ENCODE data around the gene PSMD1.

Gene PSMD1

DNA sequence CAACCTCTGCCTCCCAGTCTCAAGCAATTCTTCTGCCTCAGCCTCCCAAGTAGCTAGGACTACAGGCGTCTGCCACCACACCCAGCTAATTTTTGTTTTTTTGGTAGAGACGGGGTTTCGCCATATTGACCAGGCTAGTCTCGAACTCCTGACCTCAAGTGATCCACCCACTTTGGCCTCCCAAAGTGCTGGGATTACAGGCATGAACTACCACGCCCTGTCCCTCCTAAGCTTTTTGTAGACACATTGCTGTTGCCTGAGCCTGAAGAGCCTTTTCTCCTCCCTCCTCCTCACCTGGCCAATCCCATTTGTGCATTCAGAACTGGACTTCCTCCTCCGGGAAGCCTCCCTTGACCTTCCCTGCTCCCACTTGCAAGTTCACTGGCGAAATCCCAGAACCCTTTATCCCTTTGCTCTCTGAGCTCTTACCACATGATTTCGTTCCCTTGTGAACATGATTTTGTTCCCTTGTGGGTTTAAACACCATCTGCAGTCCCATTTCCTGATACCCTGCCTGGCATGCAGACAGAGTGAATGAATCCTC, 16.8 kb upstream of the PSMD1 start:
- H3K4me3 ChIP-seq (ENCODE audit: low read length) = no peak overlapping the region
- TF ChIP-seq ZNF274 (IDR thresholded peaks at IDR 0.05; ENCODE audit: low read depth, low read length) = no peak

DNA sequence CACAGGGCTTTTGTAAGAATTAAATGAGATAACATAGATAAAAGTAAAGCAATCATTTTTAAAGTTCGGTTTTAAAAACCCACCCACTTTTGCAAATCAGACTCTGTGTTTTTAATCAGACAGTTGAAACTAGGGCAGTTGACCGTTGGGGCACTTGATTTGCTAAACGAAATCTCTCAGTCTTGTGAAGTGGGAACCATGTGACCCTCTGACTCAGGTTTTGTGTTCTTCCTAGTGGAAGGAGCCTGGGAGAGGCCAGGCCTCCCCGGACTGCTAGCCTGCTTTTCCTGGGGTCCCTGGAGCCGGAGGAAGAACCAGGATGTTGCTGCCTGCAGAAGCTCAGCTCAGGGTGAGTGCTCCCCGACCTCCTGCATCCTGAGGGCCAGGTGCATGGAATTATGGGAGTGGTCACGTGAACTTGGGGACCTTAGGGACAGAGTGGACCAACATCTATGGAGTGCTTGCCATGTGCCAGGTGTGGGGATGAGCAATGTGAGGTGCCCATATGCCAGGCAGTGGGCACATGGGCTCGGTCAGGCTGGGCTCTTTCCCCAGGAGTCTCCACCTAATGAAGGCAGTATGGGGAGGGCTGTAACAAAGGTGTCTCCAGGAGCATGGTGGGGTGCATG, 15.5 kb upstream of the PSMD1 start:
- H3K4me3 ChIP-seq (ENCODE audit: low read length) = no peak overlapping the region
- no peak for TF ChIP-seq ZNF274 (IDR thresholded peaks at IDR 0.05; ENCODE audit: low read depth, low read length)

DNA sequence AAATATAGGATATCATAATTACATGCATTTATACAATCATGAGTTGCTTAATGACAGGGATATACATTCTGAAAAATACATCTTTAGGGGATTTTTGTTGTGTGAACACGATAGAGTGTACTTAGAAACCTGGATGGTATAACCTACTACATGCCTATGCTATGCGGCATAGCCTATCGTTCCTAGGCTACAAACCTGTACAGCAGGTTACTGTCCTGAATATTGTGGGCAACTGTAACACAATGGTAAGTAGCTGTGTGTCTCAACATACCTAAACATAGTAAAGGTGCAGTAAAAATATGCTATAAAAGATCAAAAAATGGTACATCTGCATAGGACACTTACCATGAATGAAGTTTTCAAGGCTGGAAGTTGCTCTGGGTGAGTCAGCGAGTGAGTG, 12.9 kb upstream of the PSMD1 start:
- H3K4me3 ChIP-seq (ENCODE audit: low read length) = no peak overlapping the region
- TF ChIP-seq ZNF274 (IDR thresholded peaks at IDR 0.05; ENCODE audit: low read depth, low read length) = no peak

DNA sequence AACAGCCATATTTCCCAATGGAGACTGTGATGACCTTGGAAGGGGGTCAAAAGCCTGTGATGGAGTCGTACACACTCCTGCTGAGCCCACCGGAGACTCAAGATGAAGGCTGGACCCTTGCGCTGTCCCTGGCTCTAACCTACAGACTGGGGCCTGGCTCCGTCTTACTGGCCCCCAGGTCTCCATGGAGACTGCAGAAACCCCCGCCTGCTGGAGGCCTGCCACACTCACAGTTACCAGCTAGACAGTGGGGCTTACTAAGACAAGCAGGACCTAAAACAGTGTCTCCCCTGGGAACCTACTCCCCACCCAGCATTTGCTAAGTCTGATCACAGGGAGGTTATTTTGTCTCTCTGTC, 9.8 kb upstream of the PSMD1 start:
- no peak for TF ChIP-seq ZNF274 (IDR thresholded peaks at IDR 0.05; ENCODE audit: low read depth, low read length)
- H3K4me3 ChIP-seq (ENCODE audit: low read length) = no peak overlapping the region

DNA sequence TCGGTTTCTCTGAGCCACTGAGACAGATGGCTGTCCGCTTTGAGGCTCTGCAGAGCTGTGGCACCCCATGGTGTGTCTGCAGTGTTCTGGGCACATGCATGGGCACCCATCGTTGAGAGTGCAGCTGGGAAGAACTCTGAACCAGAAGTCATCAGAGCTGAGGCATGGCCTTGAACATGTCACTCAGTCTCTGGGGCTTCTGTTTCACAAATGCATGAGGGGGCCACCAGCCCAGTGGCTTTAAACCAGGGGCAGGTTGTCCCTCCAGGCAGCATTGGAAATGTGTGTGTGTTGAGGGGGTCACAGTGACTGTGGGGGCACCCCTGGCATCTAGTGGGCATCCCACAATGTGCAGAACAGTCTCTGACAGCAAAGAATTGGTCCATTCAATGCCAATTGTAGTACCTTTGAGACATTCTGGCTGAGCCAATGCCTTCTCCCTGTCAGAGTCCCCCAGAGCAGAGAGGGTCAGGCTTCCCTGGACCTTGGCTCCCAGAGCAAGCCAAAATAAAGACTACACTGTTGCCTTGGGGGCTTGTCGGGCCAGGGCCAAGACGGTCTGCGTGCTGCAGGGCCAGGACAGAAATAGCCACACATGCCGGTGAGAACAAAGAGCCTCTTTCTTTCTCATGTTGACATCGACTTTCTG, 9.3 kb upstream of the PSMD1 start:
- TF ChIP-seq ZNF274 (IDR thresholded peaks at IDR 0.05; ENCODE audit: low read depth, low read length) = no peak
- H3K4me3 ChIP-seq (ENCODE audit: low read length) = no peak overlapping the region

DNA sequence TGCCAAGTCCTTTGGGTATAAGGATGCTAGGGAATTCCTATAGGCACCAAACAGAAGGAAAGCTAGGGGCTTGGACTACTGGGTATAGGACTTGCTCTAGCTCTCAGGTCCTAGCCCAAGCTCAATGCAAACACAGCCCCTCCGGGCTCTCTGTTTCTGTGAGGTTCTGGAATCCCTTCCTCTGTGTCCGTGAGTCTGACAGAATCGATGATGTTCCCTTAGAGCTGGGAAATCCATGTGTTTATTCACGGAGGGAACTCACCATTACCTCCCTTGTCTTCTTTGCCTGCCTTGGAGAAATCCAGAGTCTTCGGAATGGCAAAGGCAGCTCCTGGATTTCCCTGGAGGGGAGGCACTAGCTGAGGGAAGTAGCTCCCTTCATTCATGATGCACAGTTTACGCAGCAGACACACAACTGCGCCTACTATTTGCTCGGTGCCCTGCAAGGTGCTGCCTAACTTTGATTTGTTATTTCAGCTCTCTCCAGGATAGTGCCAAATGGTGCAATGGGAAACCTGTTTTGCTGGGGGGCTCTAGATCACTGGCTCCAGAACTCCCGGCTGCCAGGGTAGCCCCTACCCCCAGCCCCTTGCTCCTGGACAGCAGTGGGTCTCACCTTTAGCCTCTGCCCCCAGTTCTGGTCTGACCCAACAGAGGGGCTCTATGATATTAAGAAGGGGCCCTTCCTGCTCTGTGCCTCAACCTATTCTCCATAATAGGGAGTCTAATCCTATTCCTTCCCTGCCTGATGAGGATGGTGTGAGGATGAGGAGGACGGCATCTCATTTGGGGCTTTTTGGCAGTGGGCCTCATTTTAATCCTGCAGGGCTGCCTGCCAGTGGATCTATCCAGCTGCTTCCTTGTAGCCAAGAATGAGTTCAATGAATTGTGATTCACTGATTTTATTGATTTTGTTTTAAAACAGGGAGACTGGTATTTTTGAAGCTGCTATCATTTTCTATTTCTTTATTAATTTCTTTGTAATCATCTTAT, 8.4 kb upstream of the PSMD1 start:
- no peak overlapping the region for H3K4me3 ChIP-seq (ENCODE audit: low read length)
- no peak for TF ChIP-seq ZNF274 (IDR thresholded peaks at IDR 0.05; ENCODE audit: low read depth, low read length)

DNA sequence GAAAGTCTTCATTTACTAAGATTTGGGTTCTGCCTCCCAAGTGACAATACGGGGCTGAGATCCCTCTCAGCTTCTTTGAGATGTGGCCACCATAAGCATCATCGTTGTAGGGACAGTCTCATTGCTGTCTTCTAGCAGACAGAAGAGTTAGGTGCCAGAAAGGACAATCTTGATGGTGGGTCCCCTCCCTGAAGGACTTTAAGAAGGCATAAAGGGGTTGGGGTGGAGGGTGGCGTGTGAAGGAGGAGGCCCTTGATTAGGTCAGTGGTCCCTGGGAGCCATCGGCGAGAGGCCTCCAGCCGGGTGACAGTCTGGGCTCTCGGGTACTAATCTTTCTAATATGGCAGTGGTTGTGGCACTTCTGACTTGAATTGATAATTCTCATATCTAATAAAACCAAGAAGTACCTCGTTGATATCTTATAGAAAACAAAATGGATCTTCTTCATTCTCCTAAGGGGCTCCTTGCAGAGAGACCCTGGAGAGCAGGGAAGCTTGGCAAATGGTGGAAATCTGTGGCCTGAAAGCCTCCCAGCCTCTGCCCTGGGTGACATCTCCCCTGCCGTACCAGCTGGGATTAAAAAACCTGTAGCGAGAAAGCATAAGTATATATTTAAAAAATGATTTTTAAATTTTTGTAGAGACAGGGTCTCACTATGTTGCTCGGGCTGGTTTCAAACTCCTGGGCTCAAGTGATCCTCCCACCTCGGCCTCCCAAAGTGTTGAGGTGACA, 7.2 kb upstream of the PSMD1 start:
- TF ChIP-seq ZNF274 (IDR thresholded peaks at IDR 0.05; ENCODE audit: low read depth, low read length) = no peak
- H3K4me3 ChIP-seq (ENCODE audit: low read length) = no peak overlapping the region

DNA sequence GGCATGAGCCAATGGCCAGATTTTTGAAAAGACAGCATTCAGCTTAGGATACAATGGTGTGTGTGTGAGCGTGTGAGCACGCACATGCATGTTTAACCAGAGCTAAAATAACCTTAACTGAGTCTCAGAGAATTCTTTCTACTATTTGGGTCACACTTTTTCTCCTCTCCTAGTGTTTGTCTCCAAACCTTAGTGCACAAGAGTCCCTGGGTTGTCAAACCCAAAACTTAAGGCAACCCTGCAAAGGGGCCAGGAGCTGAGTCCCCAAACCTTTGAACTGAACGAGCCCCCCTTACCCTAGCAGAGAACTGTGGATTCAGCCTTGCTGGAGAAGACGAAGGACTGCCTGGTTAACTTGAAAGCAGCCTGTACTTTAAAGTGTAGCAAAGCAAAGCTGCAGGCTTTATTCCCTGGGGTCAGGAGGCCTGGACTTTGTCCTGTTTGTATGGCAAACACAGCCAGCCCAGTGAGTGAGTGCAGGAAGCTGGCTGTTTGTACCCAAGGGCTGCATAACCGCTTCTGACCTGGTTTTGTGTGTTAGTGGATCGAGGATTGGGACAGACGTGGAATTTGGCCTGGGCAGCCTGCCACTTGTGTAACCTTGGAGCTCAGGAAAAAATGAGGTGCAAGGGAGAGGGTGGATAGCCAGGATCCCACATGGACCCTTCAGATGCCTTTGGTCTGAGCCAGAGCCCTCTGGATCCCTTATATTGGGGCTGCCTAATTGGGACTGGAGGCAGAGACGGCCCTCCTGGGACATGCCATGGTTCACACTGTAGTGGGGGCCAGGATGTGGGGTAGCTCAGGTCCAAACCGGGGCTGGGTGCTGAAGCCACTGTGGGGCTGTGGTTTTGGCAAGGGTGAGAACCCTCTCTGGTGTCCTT, 6.4 kb upstream of the PSMD1 start:
- H3K4me3 ChIP-seq (ENCODE audit: low read length) = no peak overlapping the region
- no peak for TF ChIP-seq ZNF274 (IDR thresholded peaks at IDR 0.05; ENCODE audit: low read depth, low read length)

DNA sequence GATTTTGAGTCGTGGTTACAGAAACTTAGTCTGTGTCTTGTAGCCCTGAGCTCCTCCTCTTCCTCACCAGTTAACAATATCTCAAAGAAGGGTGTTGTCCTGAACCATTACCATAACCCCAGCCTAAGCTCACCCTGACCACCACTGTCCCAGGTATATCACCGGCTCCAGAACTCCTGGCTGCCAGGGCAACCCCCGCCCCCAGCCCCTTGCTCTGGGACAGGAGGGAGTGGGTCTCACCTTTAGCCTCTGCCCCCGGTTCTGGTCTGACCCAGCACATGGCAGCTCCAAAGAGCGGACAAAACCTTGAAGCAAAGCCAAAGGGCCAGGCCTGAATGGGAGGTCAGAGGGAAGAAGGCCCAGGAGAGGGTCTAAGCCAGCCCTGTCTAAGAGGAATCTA, 5.6 kb upstream of the PSMD1 start:
- no peak for TF ChIP-seq ZNF274 (IDR thresholded peaks at IDR 0.05; ENCODE audit: low read depth, low read length)
- no peak overlapping the region for H3K4me3 ChIP-seq (ENCODE audit: low read length)

DNA sequence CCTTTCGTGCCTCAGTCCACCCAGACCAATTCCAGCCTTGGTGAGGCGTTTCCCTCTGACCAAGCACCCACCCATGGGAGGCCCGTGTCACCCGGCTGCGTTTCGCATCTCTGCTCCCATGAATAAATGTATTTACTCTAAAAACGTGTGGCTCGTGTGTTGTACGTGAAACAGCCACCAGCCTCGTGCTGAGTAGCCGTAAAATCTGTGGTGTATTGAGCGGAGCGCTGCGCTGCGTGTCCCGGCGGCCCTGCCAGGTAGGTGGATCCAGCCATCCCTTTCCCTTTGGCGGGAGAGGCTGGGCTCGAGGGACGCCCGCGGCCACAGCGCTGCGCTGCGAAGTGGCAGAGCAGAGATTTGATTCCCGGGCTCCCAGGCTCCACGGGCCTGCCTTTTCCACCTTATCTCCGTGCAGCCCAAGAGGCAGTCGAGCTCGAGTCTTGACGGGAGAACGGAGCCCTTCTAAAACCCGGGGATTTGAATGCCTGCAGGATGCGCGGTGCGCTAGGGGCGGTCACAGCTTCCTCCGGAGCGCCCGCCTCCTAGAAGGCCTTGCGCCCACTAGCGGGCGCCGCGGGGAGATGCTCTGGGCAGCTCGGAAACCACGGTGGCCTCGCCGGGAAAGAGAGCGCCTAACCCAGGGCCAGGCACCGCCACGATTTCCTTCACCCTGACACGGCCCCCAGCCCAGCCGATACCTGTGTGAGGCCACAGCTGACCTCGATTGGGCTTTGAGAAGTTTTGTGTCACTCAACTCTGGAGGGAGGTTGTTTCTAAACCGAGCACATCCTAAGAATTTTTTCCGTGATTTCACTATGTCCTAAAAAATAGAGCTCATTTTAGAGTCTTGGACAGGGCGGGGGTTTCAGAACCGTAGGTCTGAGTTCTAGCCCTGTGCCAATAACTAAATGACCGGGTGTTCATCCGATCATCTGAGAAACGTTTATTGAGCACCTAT, 3.9 kb upstream of the PSMD1 start:
- peak overlapping the region; percentile 62; the same call in 1 of the 2 replicates for H3K4me3 ChIP-seq (ENCODE audit: low read length)
- TF ChIP-seq ZNF274 (IDR thresholded peaks at IDR 0.05; ENCODE audit: low read depth, low read length) = no peak

DNA sequence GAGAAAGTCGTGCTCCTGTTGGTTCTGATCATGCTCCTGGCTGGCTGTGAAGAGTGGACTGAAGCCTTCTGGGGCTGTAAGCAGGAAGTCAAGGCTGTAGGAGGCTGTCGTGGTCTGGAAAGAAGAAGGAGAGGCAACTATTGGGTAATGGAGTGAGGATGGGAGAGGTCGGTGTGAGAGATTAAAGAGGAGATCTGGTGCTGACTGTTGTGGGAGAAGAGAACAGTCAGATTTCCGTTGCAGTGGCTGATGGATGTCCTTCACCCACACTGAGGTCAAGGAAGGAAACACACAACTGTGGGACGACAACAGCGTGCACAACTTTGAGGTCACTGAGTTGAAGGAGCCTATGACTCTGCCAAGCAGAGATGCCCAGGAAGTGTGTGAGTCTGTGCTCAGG, 2.8 kb upstream of the PSMD1 start:
- TF ChIP-seq ZNF274 (IDR thresholded peaks at IDR 0.05; ENCODE audit: low read depth, low read length) = no peak
- no peak overlapping the region for H3K4me3 ChIP-seq (ENCODE audit: low read length)

DNA sequence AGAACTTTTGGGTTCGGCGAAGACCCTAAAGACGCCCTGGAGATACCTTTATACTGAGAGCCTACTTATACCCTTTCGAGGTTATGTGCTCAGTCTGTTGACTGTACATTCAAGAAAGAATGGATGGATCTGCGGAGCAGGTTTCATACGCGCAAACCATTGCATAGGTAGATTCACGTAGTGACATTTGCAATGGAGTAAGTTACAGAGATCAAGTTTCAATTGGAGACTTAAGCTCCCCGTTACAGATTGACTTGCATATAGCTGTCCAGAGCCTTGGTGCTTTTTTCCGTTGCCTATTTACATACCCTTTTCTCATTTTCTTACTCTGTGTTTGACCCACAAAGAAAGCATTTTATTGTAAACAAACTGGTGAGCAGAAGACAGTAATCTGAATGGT, 923 bp downstream of the PSMD1 start:
- peak overlapping the region; percentile 99 for H3K4me3 ChIP-seq (ENCODE audit: low read length)
- TF ChIP-seq ZNF274 (IDR thresholded peaks at IDR 0.05; ENCODE audit: low read depth, low read length) = no peak

All from GM08714 (cell line).